Measurements from ENCODE around the gene ACY1.

GRCh38 chr3:52030714-52031310 is 47.5 kb downstream of the ACY1 start:
- TF ChIP-seq CTCF (IDR thresholded peaks at IDR 0.05) (no peak), POLR2AphosphoS5 (IDR thresholded peaks at IDR 0.05; ENCODE audit: low read depth, low read length) (no peak), REST (IDR thresholded peaks at IDR 0.05; ENCODE audit: insufficient read depth in 1 of 2, low read depth in 2 of 2, low read length in 1 of 2) (no peak), TCF7L2 (IDR thresholded peaks at IDR 0.05; ENCODE audit: low read depth, low read length) (no peak), SIN3A (IDR thresholded peaks at IDR 0.05; ENCODE audit: borderline replicate concordance, insufficient read depth, low read depth, low read length) (no peak)

Measured in Panc1 (cell line).